Measurements from ENCODE around the gene ABCA12.

- no peak for TF ChIP-seq CTCF (IDR thresholded peaks at IDR 0.05)
- no peak for TF ChIP-seq POLR2A (IDR thresholded peaks at IDR 0.05)
- no peak for TF ChIP-seq POLR2AphosphoS5 (IDR thresholded peaks at IDR 0.05)
- no peak for TF ChIP-seq EP300 (IDR thresholded peaks at IDR 0.05)
Measured at GRCh38 chr2:214896274-214896673, 242.2 kb downstream of the ABCA12 start.

Data from gastroesophageal sphincter (tissue), 3 donors.